Hematopoietic multipotent progenitor cell treated with erythropoietin and hydrocortisone succinate and interleukin-3 and kit ligand, for 15 days (in vitro differentiated cells): ENCODE data around the gene CD200R1.

Experiments
- DNase-seq: peaks from one replicate; pipeline ENCODE4 v3.0.0-alpha.2; 2015; ENCODE audit warnings: low spot score

Gene CD200R1

GRCh38 chr3:112974894-112975293, at the start of gene CD200R1:
CD200R1 (minus strand) TSS chr3:112975103; CDS start chr3:112974857, 246 bp downstream.
- no peak for DNase-seq

GRCh38 chr3:113021471-113021870, 46.6 kb upstream of the CD200R1 start:
- DNase-seq = no peak

- peak; percentile 76 for DNase-seq
These were observed 44.6 kb upstream of the CD200R1 start for GRCh38 chr3:113019182-113020137.

DNA sequence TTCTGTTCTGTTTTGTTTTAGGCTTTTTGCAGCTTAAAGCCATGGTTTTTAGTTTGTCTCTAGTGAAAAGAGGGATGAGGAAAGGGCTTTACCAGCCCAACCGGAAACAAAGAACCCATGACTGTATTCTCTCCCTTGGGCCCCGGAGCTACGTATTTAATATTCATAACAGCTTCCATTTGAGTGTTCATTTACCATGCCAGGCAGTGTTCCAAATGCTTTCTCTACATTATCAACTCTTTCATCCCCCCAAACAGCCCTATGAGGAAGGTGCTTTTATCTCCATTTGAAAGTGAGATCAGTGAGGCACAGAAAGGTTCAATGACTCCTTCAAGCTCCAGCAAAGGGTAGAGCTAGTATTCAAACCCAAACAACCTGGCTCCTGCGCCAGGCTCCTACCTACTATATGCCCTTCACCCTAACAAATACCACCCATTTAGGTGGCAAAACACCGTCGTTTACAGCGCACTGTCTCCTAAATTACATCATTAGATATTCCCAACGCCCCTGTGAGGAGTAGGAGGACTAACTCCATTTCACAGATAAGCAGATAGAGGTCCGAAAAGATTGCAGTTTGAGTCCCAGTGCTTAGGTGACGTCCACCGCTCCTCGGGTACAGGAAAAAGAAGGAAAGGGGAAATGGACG, 43.8 kb upstream of the CD200R1 start:
- peak; percentile 23 for DNase-seq

- no peak for DNase-seq
These were observed 38.7 kb upstream of the CD200R1 start for GRCh38 chr3:113013593-113013992.

- DNase-seq = no peak
These were observed 33.2 kb upstream of the CD200R1 start for GRCh38 chr3:113008117-113008516.

GRCh38 chr3:113006359-113007056, 31.6 kb upstream of the CD200R1 start:
- no peak for DNase-seq

GRCh38 chr3:113005611-113006010, 30.7 kb upstream of the CD200R1 start:
- no peak for DNase-seq

DNA sequence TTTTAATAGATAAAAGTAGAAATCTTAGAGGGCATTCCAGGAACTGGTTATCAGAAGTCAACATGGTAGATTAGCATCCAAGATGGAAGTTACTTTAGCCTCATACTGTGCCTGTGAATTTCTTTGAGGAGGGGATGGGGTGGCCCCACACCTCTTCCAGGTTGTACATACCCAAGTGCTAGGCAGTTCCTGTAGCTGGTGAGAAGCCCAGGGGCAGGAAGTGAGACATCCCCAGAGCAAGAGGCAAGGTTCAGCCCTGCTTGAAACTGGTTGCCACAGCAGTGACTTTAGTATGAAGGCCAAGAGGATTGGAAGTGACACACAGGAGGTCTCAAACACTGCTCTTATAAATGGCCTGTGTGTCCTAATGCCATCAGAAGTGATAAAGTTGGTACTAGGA, 27.8 kb upstream of the CD200R1 start:
- no peak for DNase-seq

- no peak for DNase-seq
These were observed 27.1 kb upstream of the CD200R1 start for GRCh38 chr3:113002037-113002436.

DNA sequence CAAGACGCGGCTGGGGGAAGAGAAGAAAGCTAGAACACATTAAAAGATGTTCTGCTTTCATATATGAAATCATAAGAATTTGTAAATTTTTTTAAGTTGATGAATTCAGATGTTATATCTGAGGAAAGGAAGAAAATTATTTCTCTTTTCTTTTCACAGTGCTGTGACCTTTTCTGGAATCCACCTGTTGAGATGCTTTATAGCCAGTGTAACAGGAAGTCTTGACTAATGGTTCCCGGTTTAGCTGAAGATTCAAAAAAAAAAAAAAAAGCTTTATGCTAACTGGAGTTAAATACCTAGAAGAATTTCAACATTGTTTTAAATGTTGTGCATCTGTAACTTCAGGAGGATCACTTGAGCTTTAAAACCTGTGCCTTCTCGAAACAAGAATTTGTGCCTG, 25.8 kb upstream of the CD200R1 start:
- DNase-seq = no peak

DNA sequence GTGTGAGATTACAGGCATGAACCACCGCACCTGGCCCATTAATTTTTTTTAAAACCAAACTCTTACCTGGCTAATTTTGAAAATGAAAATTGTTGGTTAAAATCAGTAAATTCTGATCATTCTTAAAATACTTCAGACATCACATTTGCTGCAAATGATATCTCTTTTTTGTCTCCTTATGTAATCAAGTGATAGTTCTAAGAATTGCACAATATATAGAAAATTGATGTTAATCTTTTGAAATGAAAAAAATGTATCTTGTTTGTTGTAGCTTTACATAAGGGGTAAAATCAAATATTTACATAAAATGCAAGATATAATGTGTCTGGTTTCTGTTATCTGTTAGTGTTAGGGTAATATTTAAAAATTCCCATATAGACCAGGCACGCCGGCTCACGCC, 20.9 kb upstream of the CD200R1 start:
- DNase-seq = no peak

- peak; percentile 86 for DNase-seq
These were observed 16.0 kb upstream of the CD200R1 start, which contains the start of gene GTPBP8 for GRCh38 chr3:112990672-112991602. GTPBP8 (plus strand) TSS chr3:112990984; CDS start chr3:112991000, 16 bp downstream.

- DNase-seq = no peak
These were observed 12.9 kb upstream of the CD200R1 start for GRCh38 chr3:112987710-112988334.

DNA sequence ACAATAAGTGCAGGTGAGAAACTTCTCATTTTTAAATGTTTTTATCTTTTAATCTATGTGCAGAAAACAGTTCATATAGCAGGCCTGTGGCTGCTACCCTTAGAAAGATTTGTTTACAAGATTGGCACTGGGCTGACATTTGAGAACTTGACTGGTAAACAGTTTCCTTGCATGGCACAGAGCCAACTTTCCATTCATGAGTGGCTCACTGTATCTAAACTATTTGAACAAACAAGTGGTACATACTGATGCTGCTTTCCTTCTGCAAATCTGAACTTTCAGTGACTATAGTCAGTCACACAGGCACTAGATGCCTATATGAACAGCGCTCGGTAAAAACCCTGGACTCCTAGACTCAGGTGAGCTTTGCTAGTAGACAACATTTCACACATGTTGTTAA, 9.6 kb upstream of the CD200R1 start:
- peak; percentile 25 for DNase-seq

DNA sequence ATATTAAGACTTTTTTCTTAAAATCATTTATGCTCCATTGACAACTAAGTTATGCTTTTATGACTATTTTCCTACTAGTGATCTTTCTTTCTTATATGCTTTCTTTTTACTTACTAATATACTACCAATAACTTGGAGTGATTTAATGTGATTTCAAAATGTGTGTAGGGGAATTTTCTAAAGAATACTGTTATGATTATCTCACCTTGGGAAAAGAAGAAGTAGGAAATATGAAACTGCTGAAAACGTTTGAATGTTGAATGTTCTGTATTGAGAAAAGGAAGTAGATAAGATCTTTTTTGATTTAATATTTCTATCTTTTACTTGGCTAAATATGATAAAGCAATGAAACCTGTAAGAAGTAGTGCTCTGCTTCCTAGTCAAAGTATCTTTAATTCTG, 7.8 kb upstream of the CD200R1 start:
- no peak for DNase-seq

DNA sequence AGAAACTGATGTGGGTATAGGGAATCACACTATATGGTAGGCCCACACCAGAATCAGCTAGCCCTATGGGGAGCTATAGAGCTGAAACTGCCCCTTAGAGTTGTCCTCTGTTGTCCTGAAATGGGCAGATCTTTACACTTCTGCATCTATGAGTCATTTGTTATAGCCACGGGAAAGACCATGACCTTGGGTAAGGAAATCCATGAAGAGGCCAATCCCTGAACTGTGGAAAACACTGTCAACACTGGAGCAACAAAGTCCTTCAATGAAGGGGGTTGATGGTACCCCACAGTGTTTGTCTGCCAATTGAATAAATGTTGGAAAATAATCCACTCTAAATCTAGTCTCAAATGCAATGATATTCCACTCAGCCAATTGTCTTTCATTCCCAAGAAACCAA, 5.2 kb upstream of the CD200R1 start:
- DNase-seq = no peak

DNA sequence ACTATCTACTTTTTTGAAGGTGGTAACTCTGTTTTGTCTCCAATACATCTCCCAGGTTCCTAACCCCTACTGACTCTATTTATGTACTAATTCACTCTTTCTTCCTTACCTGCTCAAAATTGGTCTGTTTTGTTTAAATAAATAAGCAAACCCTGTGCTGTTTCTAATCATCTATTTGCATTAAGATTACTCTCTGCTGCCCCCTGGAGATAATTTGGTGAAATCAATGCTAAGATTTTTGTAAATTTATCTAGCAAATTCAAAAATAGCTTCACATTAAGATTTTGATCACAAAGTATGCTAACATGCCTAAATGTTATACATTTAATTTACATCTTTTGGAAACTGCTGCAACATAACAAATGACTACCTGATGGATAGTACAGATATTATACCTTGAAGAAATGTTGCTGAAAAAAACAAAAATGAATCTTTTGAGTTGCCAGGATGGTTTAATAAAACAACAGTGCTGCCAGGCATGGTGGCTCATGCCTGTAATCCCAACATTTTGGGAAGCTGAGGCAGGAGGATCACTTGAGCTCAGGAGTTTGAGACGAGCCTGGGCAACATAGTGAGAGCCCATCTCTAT, 4.4 kb upstream of the CD200R1 start:
- peak; percentile 56 for DNase-seq

DNA sequence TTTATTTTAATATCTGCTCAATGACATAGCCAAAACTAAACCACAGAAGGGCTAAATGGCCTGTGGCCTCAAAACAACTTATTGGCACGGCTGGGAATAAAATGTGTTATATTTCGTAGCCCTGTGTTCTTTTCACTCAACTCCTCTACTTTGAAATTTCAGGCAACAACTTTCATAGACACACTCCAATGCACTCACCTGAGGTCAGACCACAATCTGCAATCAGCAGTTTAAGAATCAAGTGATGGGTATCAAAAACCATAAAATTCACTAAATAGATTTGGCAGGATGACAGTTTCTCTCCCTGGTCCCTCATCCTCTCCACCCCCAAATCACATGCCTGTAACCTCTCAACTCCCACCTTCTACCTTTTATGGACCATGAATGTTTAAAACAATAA, 2.0 kb upstream of the CD200R1 start:
- DNase-seq = no peak

DNA sequence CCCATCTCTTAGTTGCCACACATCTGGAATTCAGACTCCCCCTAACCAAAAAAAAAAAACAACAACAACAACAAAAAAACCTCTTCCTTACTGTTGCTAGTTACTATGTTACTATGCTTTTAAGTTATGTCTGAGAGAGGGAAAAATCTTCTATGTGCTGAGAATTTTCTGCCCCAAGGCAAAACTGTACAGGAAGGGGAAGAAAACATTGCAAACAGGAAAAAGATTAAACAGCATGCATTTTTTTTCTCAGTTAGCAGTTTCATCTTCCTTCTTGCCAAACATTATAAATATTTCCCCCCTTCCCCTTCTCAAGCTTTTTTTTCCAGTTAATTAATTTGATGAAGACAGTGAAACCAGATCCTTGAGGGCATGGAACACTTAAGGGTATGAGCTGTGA, 1.1 kb upstream of the CD200R1 start:
- no peak for DNase-seq

DNA sequence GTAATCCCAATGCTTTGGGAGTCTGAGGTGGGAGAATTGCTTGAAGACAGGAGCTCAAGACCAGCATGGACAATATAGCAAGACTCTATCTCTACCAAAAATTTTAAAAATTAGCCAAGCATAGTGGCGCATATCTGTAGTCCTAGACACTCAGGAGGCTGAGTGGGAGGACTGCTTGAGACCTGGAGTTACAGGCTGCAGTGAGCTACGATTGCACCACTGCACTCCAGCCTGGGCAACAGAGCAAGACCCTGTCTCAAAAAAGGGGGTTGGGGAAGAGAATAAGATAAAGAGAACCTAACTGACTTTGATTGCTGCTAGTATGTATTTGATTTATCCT, 755 bp downstream of the CD200R1 start:
- DNase-seq = no peak
